K562 (cell line): ENCODE data around the gene HOXC12. TPM values are rescaled to one million over a fixed set of nuclear protein-coding genes. Genes with fewer than 3 reads are reported as not detected.

ENCODE experiments used
- ATAC-seq: fragments of 200-7000 bp; cut with Tn5 transposase; 3 replicates; pipeline ENCODE4 v1.9.1; 2020; ENCODE audit warnings: moderate library complexity
- BruUV-seq: library from RNA; stranded (reverse); fragments of 400-500 nt; replicated peaks from 2 replicates; lab custom pipeline; 2021; lab: Mats Ljungman, UMichigan
- CTCF ChIA-PET: fragments of 300-600 bp; formaldehyde crosslinking; extraction: SDS; loops from one replicate; lab custom pipeline; 2021; ENCODE audit warnings: low intra/inter-chr PET ratio; lab: Yijun Ruan, JAX
- POLR2A ChIA-PET: fragments of 300-600, 350-650 bp; sonication (Branson Sonifier 250); formaldehyde crosslinking; extraction: SDS; loops from one replicate; lab custom pipeline; 2021; ENCODE audit warnings: antibody characterized with exemption, inconsistent platforms; lab: Yijun Ruan, JAX
- DNase-seq, 4 experiments: peaks; one replicate each; pipeline versions ENCODE4 v3.0.0 to v3.0.0-alpha.2; 2011 to 2018; ENCODE audit warnings: low spot score in 3 of 4, mixed read lengths in 3 of 4; ENCODE audit errors: extremely low read depth in 1 of 4
- FAIRE-seq: peaks from 2 replicates; lab custom pipeline; 2011; peaks lifted over from hg19 to GRCh38; lab: Jason Lieb, UNC
- H2AFZ ChIP-seq: 2 replicates; pipeline ENCODE4 v1.6.0; 2011; ENCODE audit warnings: low read depth, low read length, control low read depth, inconsistent platforms
- H3K27ac ChIP-seq: fragments of 200-600 bp; 3 replicates; pipeline ENCODE4 v1.8.0; 2011; ENCODE audit warnings: low read depth, mild to moderate bottlenecking, control low read depth, inconsistent platforms, low read length, moderate library complexity, mixed read lengths; ENCODE audit errors: extremely low read depth
- H3K27me3 ChIP-seq, 2 experiments: fragments of 300-600 bp in 1 of 2; 2 replicates in 1 of 2; 3 replicates in 1 of 2; pipeline versions ENCODE4 v1.6.0 to v1.8.0; 2011; ENCODE audit warnings: inconsistent platforms in 2 of 2, low read length in 2 of 2, mild to moderate bottlenecking in 1 of 2, mixed read lengths in 1 of 2, moderate library complexity in 1 of 2; ENCODE audit not compliant: control insufficient read depth in 2 of 2, insufficient read depth in 2 of 2
- H3K36me3 ChIP-seq: fragments of 300-600 bp; 3 replicates; pipeline ENCODE4 v1.8.0; 2011; ENCODE audit warnings: mild to moderate bottlenecking, low read length, inconsistent platforms; ENCODE audit not compliant: control insufficient read depth, insufficient read depth
- H3K4me1 ChIP-seq, 2 experiments: fragments of 200-600 bp in 1 of 2; replicated peaks in 1 of 2; 2 replicates in 1 of 2; 3 replicates in 1 of 2; pipeline versions ENCODE4 v1.5.1 to v1.8.0; 2011; ENCODE audit warnings: inconsistent platforms in 2 of 2, low read length in 2 of 2, mild to moderate bottlenecking in 1 of 2, mixed read lengths in 1 of 2, moderate library complexity in 1 of 2; ENCODE audit not compliant: control insufficient read depth in 2 of 2, insufficient read depth in 2 of 2
- H3K4me2 ChIP-seq: 2 replicates; pipeline ENCODE4 v1.6.1; 2011; ENCODE audit warnings: low read length, control low read depth, inconsistent platforms, mixed read lengths; ENCODE audit not compliant: insufficient read depth
- H3K4me3 ChIP-seq: fragments of 200-600 bp; sonication (generic), shearing (Covaris generic); 2 replicates; pipeline ENCODE4 v1.5.1; 2016; ENCODE audit warnings: control low read depth, inconsistent platforms
- H3K79me2 ChIP-seq: fragments of 200-600 bp; 3 replicates; pipeline ENCODE4 v1.8.0; 2011; ENCODE audit warnings: low read length, inconsistent platforms; ENCODE audit not compliant: control insufficient read depth, insufficient read depth
- H3K9ac ChIP-seq, 2 experiments: 2 replicates each; pipeline versions ENCODE4 v1.6.0 to v1.6.1; 2011; ENCODE audit warnings: low read depth in 2 of 2, low read length in 2 of 2, control low read depth in 1 of 2, inconsistent platforms in 1 of 2, mild to moderate bottlenecking in 1 of 2, mixed read lengths in 1 of 2; ENCODE audit not compliant: insufficient read depth in 1 of 2
- H3K9me1 ChIP-seq: one replicate; pipeline ENCODE4 v1.6.0; 2011; ENCODE audit warnings: inconsistent platforms, mild to moderate bottlenecking, low read length, moderate library complexity; ENCODE audit not compliant: control insufficient read depth, insufficient read depth
- H3K9me3 ChIP-seq: replicated peaks from 2 replicates; pipeline ENCODE4 v1.5.1; 2011; ENCODE audit warnings: low read depth, low read length, inconsistent platforms; ENCODE audit not compliant: control insufficient read depth, insufficient read depth
- H4K20me1 ChIP-seq: replicated peaks from 2 replicates; pipeline ENCODE4 v1.6.1; 2011; ENCODE audit warnings: low read length, inconsistent platforms, mixed read lengths; ENCODE audit not compliant: control insufficient read depth, insufficient read depth
- ATF4 ChIP-seq: fragments of 450-650 bp; formaldehyde crosslinking; IDR thresholded peaks from 2 replicates; pipeline ENCODE4 v1.4.0; 2022; ENCODE audit warnings: mild to moderate bottlenecking, moderate library complexity
- BDP1 ChIP-seq: IDR thresholded peaks from 3 replicates; pipeline ENCODE4 v1.6.1; 2011; ENCODE audit not compliant: insufficient read length, insufficient read depth
- CGGBP1 ChIP-seq: fragments of 250-450 bp; sonication (Bioruptor Pico); IDR thresholded peaks from 2 replicates; pipeline ENCODE4 v1.9.0; 2021; ENCODE audit warnings: mild to moderate bottlenecking
- EHMT2 ChIP-seq: fragments of 450-650 bp; IDR thresholded peaks from 2 replicates; pipeline ENCODE4 v1.6.1; 2018; ENCODE audit warnings: antibody characterized with exemption
- ERF ChIP-seq: fragments of 450-650 bp; formaldehyde crosslinking; IDR thresholded peaks from 2 replicates; pipeline ENCODE4 v1.4.0; 2020; ENCODE audit warnings: mild to moderate bottlenecking, mixed read lengths
- ETS1 ChIP-seq: conservative IDR thresholded peaks from 2 replicates; pipeline ENCODE4 v1.6.1; 2011; ENCODE audit warnings: low read depth, mild to moderate bottlenecking, low read length; ENCODE audit not compliant: control insufficient read depth
- NKRF ChIP-seq: fragments of 450-650 bp; IDR thresholded peaks from 2 replicates; pipeline ENCODE4 v1.6.1; 2016; ENCODE audit warnings: borderline replicate concordance
- TCFL5 ChIP-seq: fragments of 250-450 bp; sonication (Bioruptor Pico); conservative IDR thresholded peaks from 2 replicates; pipeline ENCODE4 v1.6.1; 2021; ENCODE audit warnings: mild to moderate bottlenecking, moderate library complexity, matching md5 sums
- THRA ChIP-seq: fragments of 450-650 bp; IDR thresholded peaks from 2 replicates; pipeline ENCODE4 v1.6.1; 2017; ENCODE audit warnings: mild to moderate bottlenecking, moderate library complexity
- U2AF2 ChIP-seq: fragments of 200-400 bp; formaldehyde crosslinking; optimal IDR thresholded peaks from 2 replicates; pipeline ENCODE3; 2017; ENCODE audit warnings: low read depth, mild to moderate bottlenecking, low read length
- UBTF ChIP-seq, 2 experiments: IDR thresholded peaks; 2 replicates each; pipeline ENCODE4 v1.6.1; 2012; ENCODE audit warnings: improper control_type of control experiment in 2 of 2, low read depth in 2 of 2, low read length in 2 of 2, borderline replicate concordance in 1 of 2
- ZFP30 ChIP-seq: fragments of 250-450 bp; sonication (Bioruptor Pico); IDR thresholded peaks from 2 replicates; pipeline ENCODE4 v1.8.0; 2022; ENCODE audit warnings: moderate library complexity, mild to moderate bottlenecking, inconsistent platforms, borderline replicate concordance
- ZNF121 ChIP-seq: sonication (generic); formaldehyde crosslinking; conservative IDR thresholded peaks from 2 replicates; pipeline ENCODE4 v1.8.0; 2022; ENCODE audit warnings: missing genetic modification reagents
- ZNF143 ChIP-seq: sonication (generic); formaldehyde crosslinking; IDR thresholded peaks from 2 replicates; pipeline ENCODE4 v1.9.0; 2022; ENCODE audit warnings: mild to moderate bottlenecking, missing genetic modification reagents
- ZSCAN32 ChIP-seq: fragments of 450-650 bp; formaldehyde crosslinking; IDR thresholded peaks from 2 replicates; pipeline ENCODE4 v1.4.0; 2020; ENCODE audit warnings: mild to moderate bottlenecking, moderate library complexity
- WGBS: fragments of 100-300 bp; shearing (Covaris generic); methylation state at CpG from one replicate; pipeline ENCODE4 v1.1.6; 2016; ENCODE audit warnings: low coverage, mixed read lengths; ENCODE audit not compliant: insufficient coverage; ENCODE audit errors: missing lambda C conversion rate; 5-methylcytosine and 5-hydroxymethylcytosine counted together
- in situ Hi-C: fragments of 300-500 bp; cut with MboI; formaldehyde crosslinking; loops from 4 replicates; pipeline ENCODE4 v1.15.0; 2018; ENCODE audit warnings: inconsistent platforms, mixed read lengths
- intact Hi-C: fragments of 100-400 bp; cut with micrococcal nuclease; formaldehyde crosslinking; loops from 2 replicates; pipeline ENCODE4 v1.14.2; 2022
- polyA plus RNA-seq, 8 experiments: library from polyadenylated mRNA; depleted of rRNA in 4 of 8; stranded (reverse) in 5 of 8; unstranded in 3 of 8; fragments of >200 nt; fragmentation: Nextera tagmentation in 2 of 8; fragmentation: Illumina TruSeq in 1 of 8; extraction: Ambion mirVana in 2 of 8; extraction: Trizol in 1 of 8; gene quantifications; 2 replicates each; pipeline versions ENCODE4 v1.2.1 to v1.2.3, GENCODE V29; 2011 to 2014; ENCODE audit warnings: inconsistent platforms in 1 of 8, missing spikeins in 1 of 8
- total RNA-seq, 7 experiments: library from RNA; depleted of rRNA in 6 of 7; stranded (reverse); fragments of >200 nt in 6 of 7; fragmentation: Illumina TruSeq in 2 of 7; extraction: Trizol in 2 of 7; gene quantifications; 2 replicates each; pipeline versions ENCODE4 v1.2.1 to v1.2.3, GENCODE V29; 2011 to 2021; ENCODE audit warnings: low replicate concordance in 1 of 7

HOXC12 gene
- total and polyA plus RNA-seq, 9 of the 15 experiments (the other 6 are each of a cell fraction or from before 2014, with no cell fraction given): 0.04 to 0.36 (median 0.11) TPM; not detected in 1

- H2AFZ ChIP-seq: no peak overlapping the region
- no peaks in the 10 kb centered on the region for H3K9me1 ChIP-seq
- H3K4me3 ChIP-seq: no peak overlapping the region
- no peaks in the 10 kb centered on the region for H4K20me1 ChIP-seq
- ATAC-seq (no peak), FAIRE-seq (no peak), DNase-seq (no peak)
- no peaks in the 10 kb centered on the region for H3K79me2 ChIP-seq
- intact Hi-C loops (no loop called here), in situ Hi-C loops (no loop called here)
- no TSS peak for BruUV-seq
- no peak overlapping the region for H3K27ac ChIP-seq
- H3K9me3 ChIP-seq: no peaks in the 10 kb centered on the region
- no peak overlapping the region for H3K4me2 ChIP-seq
- H3K4me1 ChIP-seq: no peaks in the 10 kb centered on the region
- POLR2A ChIA-PET: no interaction called here
- H3K36me3 ChIP-seq: no peaks in the 10 kb centered on the region
- WGBS: 0% methylated on average over 3 of the region's 3 CpGs
- H3K9ac ChIP-seq: no peak overlapping the region
- CTCF ChIA-PET: no interaction called here
- peaks cover 4% of the 10 kb centered on the region in 2 experiments; a peak in 2 of 5 replicates for H3K27me3 ChIP-seq
- TF ChIP-seq EHMT2 (no peak), ATF4 (CRISPR knock-in tag) (no peak), UBTF (IDR thresholded peaks at IDR 0.05; ENCODE audit: borderline replicate concordance in 1 of 2, low read depth in 2 of 2, low read length in 2 of 2) (no peak), ZSCAN32 (no peak), ETS1 (no peak), CGGBP1 (CRISPR knock-in tag) (no peak), NKRF (no peak), ERF (no peak), THRA (no peak), ZNF121 (no peak), ZNF143 (CRISPR knock-in tag) (no peak), TCFL5 (CRISPR knock-in tag) (no peak), U2AF2 (no peak), BDP1 (no peak), ZFP30 (CRISPR knock-in tag) (no peak)
Measured at GRCh38 chr12:53907103-53907502, 47.6 kb upstream of the HOXC12 start.
